HepG2 (cell line): ENCODE results near the gene SIAH3. TPM values are rescaled to one million over a fixed set of nuclear protein-coding genes. Genes with fewer than 3 reads are reported as not detected.

Experiments used
- ATAC-seq: fragments of 200-7000 bp; cut with Tn5 transposase; 3 replicates; pipeline ENCODE4 v1.9.1; 2020; ENCODE audit warnings: mild to moderate bottlenecking, moderate library complexity
- BruUV-seq: library from RNA; stranded (reverse); fragments of 400-500 nt; replicated peaks from 2 replicates; lab custom pipeline; 2021; lab: Mats Ljungman, UMichigan
- CTCF ChIA-PET: fragments of 300-600 bp; formaldehyde crosslinking; extraction: SDS; loops from one replicate; lab custom pipeline; 2021; ENCODE audit warnings: low total read pairs, inconsistent platforms, low intra/inter-chr PET ratio; lab: Yijun Ruan, JAX
- POLR2A ChIA-PET: fragments of 350-600 bp; sonication (Branson Sonifier 250); formaldehyde crosslinking; loops from one replicate; lab custom pipeline; 2020; ENCODE audit warnings: antibody characterized with exemption, inconsistent platforms; lab: Yijun Ruan, JAX
- DNase-seq: peaks from one replicate; pipeline ENCODE4 v3.0.0-alpha.2; 2015; ENCODE audit warnings: low spot score
- FAIRE-seq: peaks from 3 replicates; lab custom pipeline; 2011; peaks lifted over from hg19 to GRCh38; lab: Jason Lieb, UNC
- H2AFZ ChIP-seq: one replicate; pipeline ENCODE4 v1.6.1; 2011; ENCODE audit warnings: low read length, inconsistent platforms
- H3K27ac ChIP-seq: fragments of 300-600 bp; 3 replicates; pipeline ENCODE4 v1.8.0; 2011; ENCODE audit warnings: mixed run types, mild to moderate bottlenecking, mixed read lengths, low read length, inconsistent platforms; ENCODE audit not compliant: insufficient read depth; ENCODE audit errors: extremely low read length
- H3K27me3 ChIP-seq, 2 experiments: fragments of 200-600 bp in 1 of 2; 2 replicates in 1 of 2; 3 replicates in 1 of 2; pipeline versions ENCODE4 v1.6.0 to v1.8.0; 2011; ENCODE audit warnings: low read length in 2 of 2, mild to moderate bottlenecking in 2 of 2, moderate library complexity in 2 of 2, inconsistent platforms in 1 of 2; ENCODE audit not compliant: insufficient read depth in 2 of 2, control insufficient read depth in 1 of 2
- H3K36me3 ChIP-seq, 2 experiments: fragments of 200-600 bp in 1 of 2; replicated peaks in 1 of 2; 2 replicates in 1 of 2; 3 replicates in 1 of 2; pipeline versions ENCODE4 v1.5.1 to v1.8.0; 2011; ENCODE audit warnings: low read length in 2 of 2, inconsistent platforms in 1 of 2; ENCODE audit not compliant: insufficient read depth in 2 of 2, control insufficient read depth in 1 of 2
- H3K4me1 ChIP-seq: 2 replicates; pipeline ENCODE4 v1.5.1; 2012; ENCODE audit warnings: low read length, inconsistent platforms; ENCODE audit not compliant: insufficient read depth
- H3K4me2 ChIP-seq: 2 replicates; pipeline ENCODE4 v1.6.0; 2011; ENCODE audit warnings: low read depth, low read length, inconsistent platforms
- H3K4me3 ChIP-seq, 3 experiments: fragments of 200-600 bp in 1 of 3; sonication (generic), shearing (Covaris generic) in 1 of 3; replicated peaks in 1 of 3; 2 replicates each; pipeline ENCODE4 v1.5.1; 2011 to 2016; ENCODE audit warnings: low read length in 3 of 3, inconsistent platforms in 2 of 3, low read depth in 2 of 3, mild to moderate bottlenecking in 2 of 3, control low read depth in 1 of 3, mixed read lengths in 1 of 3; ENCODE audit not compliant: insufficient read depth in 1 of 3
- H3K79me2 ChIP-seq: one replicate; pipeline ENCODE4 v1.6.1; 2011; ENCODE audit warnings: low read length, inconsistent platforms; ENCODE audit not compliant: insufficient read depth
- H3K9ac ChIP-seq: 2 replicates; pipeline ENCODE4 v1.6.0; 2011; ENCODE audit warnings: mild to moderate bottlenecking, low read depth, low read length, inconsistent platforms; ENCODE audit not compliant: insufficient read depth
- H3K9me3 ChIP-seq: 2 replicates; pipeline ENCODE4 v1.5.1; 2012; ENCODE audit warnings: mild to moderate bottlenecking, low read length
- H4K20me1 ChIP-seq: 2 replicates; pipeline ENCODE4 v1.6.0; 2011; ENCODE audit warnings: inconsistent platforms, mild to moderate bottlenecking, low read length, moderate library complexity; ENCODE audit not compliant: insufficient read depth
- KLF12 ChIP-seq: sonication (generic); formaldehyde crosslinking; IDR thresholded peaks from 2 replicates; pipeline ENCODE4 v1.4.0; 2020; ENCODE audit warnings: missing genetic modification reagents, borderline replicate concordance
- NFE2L1 ChIP-seq: sonication (generic); formaldehyde crosslinking; IDR thresholded peaks from 2 replicates; pipeline ENCODE4 v1.4.0; 2020; ENCODE audit warnings: missing genetic modification reagents, mild to moderate bottlenecking, borderline replicate concordance
- WGBS: methylation state at CpG from one replicate; pipeline ENCODE4 v1.1.6; 2017; ENCODE audit warnings: low lambda C conversion rate; 5-methylcytosine and 5-hydroxymethylcytosine counted together
- in situ Hi-C: cut with HindIII; loops from 2 replicates; pipeline ENCODE4 v1.10.0; 2017; ENCODE audit warnings: low pct_unique_long_range_greater_than_20kb; ENCODE audit not compliant: extremely low pct_ligation_motif_present
- intact Hi-C: fragments of 100-400 bp; cut with micrococcal nuclease; formaldehyde crosslinking; loops from one replicate; pipeline ENCODE4 v1.10.0; 2022; ENCODE audit not compliant: unreplicated experiment
- polyA plus RNA-seq, 8 experiments: library from polyadenylated mRNA; depleted of rRNA in 3 of 8; stranded (reverse) in 7 of 8; unstranded in 1 of 8; fragments of >200 nt; fragmentation: Illumina TruSeq in 4 of 8; extraction: Trizol in 4 of 8; gene quantifications; 2 replicates each; pipeline versions ENCODE4 v1.2.1 to v1.2.3, GENCODE V29; 2011 to 2016; ENCODE audit warnings: low read depth in 4 of 8, missing spikeins in 1 of 8, mixed read lengths in 1 of 8; ENCODE audit not compliant: insufficient read depth in 1 of 8
- total RNA-seq, 5 experiments: library from RNA; depleted of rRNA; stranded (reverse); fragments of >200 nt; fragmentation: Illumina TruSeq; extraction: Trizol; gene quantifications; 2 replicates each; pipeline ENCODE4 v1.2.3, GENCODE V29; 2016; ENCODE audit warnings: low read depth in 1 of 5
- TF ChIP-seq, protein P1 (sequence below): sonication (generic); formaldehyde crosslinking; IDR thresholded peaks from 2 replicates; pipeline ENCODE4 v1.5.0; 2020; ENCODE audit warnings: mild to moderate bottlenecking, missing genetic modification reagents, borderline replicate concordance
- TF ChIP-seq, protein P2 (sequence below): sonication (generic); formaldehyde crosslinking; IDR thresholded peaks from 2 replicates; pipeline ENCODE4 v1.5.1; 2020; ENCODE audit warnings: missing genetic modification reagents, mild to moderate bottlenecking, borderline replicate concordance

The SIAH3 gene
- total and polyA plus RNA-seq, 2 of the 13 experiments (the other 11 are each of a cell fraction or from before 2014, with no cell fraction given): not detected

DNA sequence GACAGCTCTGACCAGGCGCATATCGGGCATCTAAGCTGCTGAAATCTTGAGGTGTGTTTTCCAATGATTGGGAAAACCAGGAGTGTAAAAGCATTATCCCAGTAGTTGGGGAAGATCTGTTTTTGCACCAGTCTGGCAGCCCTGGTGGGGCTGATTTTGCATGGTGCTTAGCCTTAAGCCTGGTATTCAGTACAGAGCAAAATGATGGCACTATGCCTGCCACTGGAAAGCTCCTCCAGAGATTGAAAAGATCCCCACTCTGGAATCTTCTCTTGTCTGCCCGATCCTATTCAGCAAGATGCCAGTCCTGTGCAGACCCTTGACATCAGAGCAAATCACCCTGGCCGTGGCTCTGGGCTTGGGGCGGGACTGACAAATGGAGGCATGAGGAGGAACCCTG, 44.7 kb upstream of the SIAH3 start (continued):
- TF ChIP-seq, protein P1, sequence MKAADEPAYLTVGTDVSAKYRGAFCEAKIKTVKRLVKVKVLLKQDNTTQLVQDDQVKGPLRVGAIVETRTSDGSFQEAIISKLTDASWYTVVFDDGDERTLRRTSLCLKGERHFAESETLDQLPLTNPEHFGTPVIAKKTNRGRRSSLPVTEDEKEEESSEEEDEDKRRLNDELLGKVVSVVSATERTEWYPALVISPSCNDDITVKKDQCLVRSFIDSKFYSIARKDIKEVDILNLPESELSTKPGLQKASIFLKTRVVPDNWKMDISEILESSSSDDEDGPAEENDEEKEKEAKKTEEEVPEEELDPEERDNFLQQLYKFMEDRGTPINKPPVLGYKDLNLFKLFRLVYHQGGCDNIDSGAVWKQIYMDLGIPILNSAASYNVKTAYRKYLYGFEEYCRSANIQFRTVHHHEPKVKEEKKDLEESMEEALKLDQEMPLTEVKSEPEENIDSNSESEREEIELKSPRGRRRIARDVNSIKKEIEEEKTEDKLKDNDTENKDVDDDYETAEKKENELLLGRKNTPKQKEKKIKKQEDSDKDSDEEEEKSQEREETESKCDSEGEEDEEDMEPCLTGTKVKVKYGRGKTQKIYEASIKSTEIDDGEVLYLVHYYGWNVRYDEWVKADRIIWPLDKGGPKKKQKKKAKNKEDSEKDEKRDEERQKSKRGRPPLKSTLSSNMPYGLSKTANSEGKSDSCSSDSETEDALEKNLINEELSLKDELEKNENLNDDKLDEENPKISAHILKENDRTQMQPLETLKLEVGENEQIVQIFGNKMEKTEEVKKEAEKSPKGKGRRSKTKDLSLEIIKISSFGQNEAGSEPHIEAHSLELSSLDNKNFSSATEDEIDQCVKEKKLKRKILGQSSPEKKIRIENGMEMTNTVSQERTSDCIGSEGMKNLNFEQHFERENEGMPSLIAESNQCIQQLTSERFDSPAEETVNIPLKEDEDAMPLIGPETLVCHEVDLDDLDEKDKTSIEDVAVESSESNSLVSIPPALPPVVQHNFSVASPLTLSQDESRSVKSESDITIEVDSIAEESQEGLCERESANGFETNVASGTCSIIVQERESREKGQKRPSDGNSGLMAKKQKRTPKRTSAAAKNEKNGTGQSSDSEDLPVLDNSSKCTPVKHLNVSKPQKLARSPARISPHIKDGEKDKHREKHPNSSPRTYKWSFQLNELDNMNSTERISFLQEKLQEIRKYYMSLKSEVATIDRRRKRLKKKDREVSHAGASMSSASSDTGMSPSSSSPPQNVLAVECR (CRISPR knock-in tag): no peak

DNA sequence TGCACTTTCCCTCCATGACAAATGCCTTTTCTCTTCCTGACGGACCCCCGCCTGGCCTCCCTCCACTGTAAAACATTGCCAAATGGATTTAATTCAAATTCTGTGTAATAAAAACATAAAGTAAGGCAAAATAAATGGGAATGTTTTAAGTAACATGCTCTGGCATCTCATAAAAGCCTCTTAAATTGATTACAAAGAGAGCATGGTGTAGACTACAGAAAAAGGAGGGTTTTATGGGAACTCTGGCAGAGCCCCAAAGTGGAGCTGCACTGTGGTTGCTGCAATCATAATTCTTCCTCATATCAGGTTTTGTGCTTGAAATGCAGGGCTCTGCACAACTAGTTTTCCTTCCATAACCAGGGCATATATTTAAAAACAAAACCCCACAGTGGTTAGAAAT, 44.3 kb upstream of the SIAH3 start:
- no peak overlapping the region for H3K9ac ChIP-seq
- no TSS peak for BruUV-seq
- no peaks in the 10 kb centered on the region for H3K9me3 ChIP-seq
- intact Hi-C loops: no loop called here
- H3K4me3 ChIP-seq: no peak overlapping the region
- TF ChIP-seq KLF12 (no peak), NFE2L1 (CRISPR knock-in tag) (no peak)
- TF ChIP-seq, protein P2, sequence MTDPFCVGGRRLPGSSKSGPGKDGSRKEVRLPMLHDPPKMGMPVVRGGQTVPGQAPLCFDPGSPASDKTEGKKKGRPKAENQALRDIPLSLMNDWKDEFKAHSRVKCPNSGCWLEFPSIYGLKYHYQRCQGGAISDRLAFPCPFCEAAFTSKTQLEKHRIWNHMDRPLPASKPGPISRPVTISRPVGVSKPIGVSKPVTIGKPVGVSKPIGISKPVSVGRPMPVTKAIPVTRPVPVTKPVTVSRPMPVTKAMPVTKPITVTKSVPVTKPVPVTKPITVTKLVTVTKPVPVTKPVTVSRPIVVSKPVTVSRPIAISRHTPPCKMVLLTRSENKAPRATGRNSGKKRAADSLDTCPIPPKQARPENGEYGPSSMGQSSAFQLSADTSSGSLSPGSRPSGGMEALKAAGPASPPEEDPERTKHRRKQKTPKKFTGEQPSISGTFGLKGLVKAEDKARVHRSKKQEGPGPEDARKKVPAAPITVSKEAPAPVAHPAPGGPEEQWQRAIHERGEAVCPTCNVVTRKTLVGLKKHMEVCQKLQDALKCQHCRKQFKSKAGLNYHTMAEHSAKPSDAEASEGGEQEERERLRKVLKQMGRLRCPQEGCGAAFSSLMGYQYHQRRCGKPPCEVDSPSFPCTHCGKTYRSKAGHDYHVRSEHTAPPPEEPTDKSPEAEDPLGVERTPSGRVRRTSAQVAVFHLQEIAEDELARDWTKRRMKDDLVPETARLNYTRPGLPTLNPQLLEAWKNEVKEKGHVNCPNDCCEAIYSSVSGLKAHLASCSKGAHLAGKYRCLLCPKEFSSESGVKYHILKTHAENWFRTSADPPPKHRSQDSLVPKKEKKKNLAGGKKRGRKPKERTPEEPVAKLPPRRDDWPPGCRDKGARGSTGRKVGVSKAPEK (CRISPR knock-in tag): no peak
- TF ChIP-seq, all 625 proteins: peak for 0
- no peaks in the 10 kb centered on the region for H4K20me1 ChIP-seq
- peaks cover 0 to 7% of the 10 kb centered on the region in 2 experiments; a peak in 2 of 5 replicates for H3K27me3 ChIP-seq
- H3K27ac ChIP-seq: no peak overlapping the region
- ChIA-PET POLR2A (no interaction called here), CTCF (no interaction called here)
- no peak overlapping the region for H3K4me2 ChIP-seq
- ATAC-seq: no peak
- DNase-seq: no peak
- H3K36me3 ChIP-seq: no peaks in the 10 kb centered on the region
- H3K4me1 ChIP-seq: no peaks in the 10 kb centered on the region
- in situ Hi-C loops: no loop called here
- H3K79me2 ChIP-seq: no peaks in the 10 kb centered on the region
- FAIRE-seq: no peak
- WGBS: 33% methylated on average over 2 of the region's 2 CpGs
- no peak overlapping the region for H2AFZ ChIP-seq
